SK-N-SH (cell line): ENCODE results near the gene OOSP2. TPM values are rescaled to one million over a fixed set of nuclear protein-coding genes. Genes with fewer than 3 reads are reported as not detected.
"Not testable (repeated sequence)": the region's sequence is repeated elsewhere in the genome, so short reads cannot be mapped to it uniquely, and the experiment has no call there.

Experiments used
- CTCF ChIA-PET: fragments of 300-600, 350-600 bp; formaldehyde crosslinking; extraction: SDS; loops from one replicate; lab custom pipeline; 2021; lab: Yijun Ruan, JAX
- POLR2A ChIA-PET: fragments of 350-600 bp; sonication (Branson Sonifier 250); formaldehyde crosslinking; extraction: SDS; loops from one replicate; lab custom pipeline; 2020; ENCODE audit warnings: antibody characterized with exemption, inconsistent platforms; lab: Yijun Ruan, JAX
- DNase-seq: peaks from one replicate; pipeline ENCODE4 v3.0.0; 2012
- H2AFZ ChIP-seq: fragments of 200-600 bp; sonication (generic); 2 replicates; pipeline ENCODE4 v1.8.1; 2016; ENCODE audit warnings: antibody characterized with exemption, mild to moderate bottlenecking, low read depth
- H3F3A ChIP-seq: fragments of 200-600 bp; sonication (generic); replicated peaks from 2 replicates; pipeline ENCODE3; 2016; ENCODE audit warnings: antibody characterized with exemption, mild to moderate bottlenecking; ENCODE audit not compliant: insufficient read depth
- H3K27ac ChIP-seq, 2 experiments: fragments of 200-500 bp in 1 of 2; fragments of 200-600 bp in 1 of 2; sonication (Bioruptor generic) in 1 of 2; sonication (generic), shearing (Covaris generic) in 1 of 2; 2 replicates each; pipeline versions ENCODE4 v1.5.1 to v1.6.1; 2014 to 2016; ENCODE audit warnings: low read depth in 2 of 2, inconsistent platforms in 1 of 2, low read length in 1 of 2, mild to moderate bottlenecking in 1 of 2, mixed read lengths in 1 of 2
- H3K27me3 ChIP-seq: fragments of 200-600 bp; sonication (generic), shearing (Covaris generic); 2 replicates; pipeline ENCODE4 v1.6.1; 2016; ENCODE audit warnings: mixed run types; ENCODE audit not compliant: insufficient read depth
- H3K36me3 ChIP-seq, 2 experiments: fragments of 200-500 bp in 1 of 2; fragments of 200-600 bp in 1 of 2; sonication (Bioruptor generic) in 1 of 2; sonication (generic) in 1 of 2; replicated peaks in 1 of 2; 2 replicates each; pipeline versions ENCODE3 to v1.5.1; 2014 to 2016; ENCODE audit warnings: low read length in 1 of 2, mild to moderate bottlenecking in 1 of 2; ENCODE audit not compliant: insufficient read depth in 2 of 2, control insufficient read depth in 1 of 2
- H3K4me1 ChIP-seq, 2 experiments: fragments of 200-500 bp in 1 of 2; fragments of 200-600 bp in 1 of 2; sonication (Bioruptor generic) in 1 of 2; sonication (generic), shearing (Covaris generic) in 1 of 2; 2 replicates each; pipeline versions ENCODE4 v1.5.1 to v1.6.1; 2014 to 2016; ENCODE audit warnings: low read depth in 1 of 2, low read length in 1 of 2, mixed run types in 1 of 2; ENCODE audit not compliant: insufficient read depth in 2 of 2, control insufficient read depth in 1 of 2
- H3K4me2 ChIP-seq: fragments of 200-600 bp; sonication (generic), shearing (Covaris generic); 2 replicates; pipeline ENCODE4 v1.6.1; 2017; ENCODE audit warnings: mixed run types
- H3K4me3 ChIP-seq, 2 experiments: fragments of 200-500 bp in 1 of 2; fragments of 200-600 bp in 1 of 2; sonication (Bioruptor generic) in 1 of 2; sonication (generic), shearing (Covaris generic) in 1 of 2; 2 replicates each; pipeline versions ENCODE4 v1.5.1 to v1.8.1; 2014 to 2016; ENCODE audit warnings: low read depth in 2 of 2, inconsistent platforms in 1 of 2, low read length in 1 of 2, mild to moderate bottlenecking in 1 of 2, mixed read lengths in 1 of 2, moderate library complexity in 1 of 2
- H3K79me2 ChIP-seq: fragments of 200-600 bp; sonication (generic); 2 replicates; pipeline ENCODE4 v1.8.1; 2017; ENCODE audit warnings: mild to moderate bottlenecking; ENCODE audit not compliant: insufficient read depth
- H3K9ac ChIP-seq: fragments of 200-600 bp; sonication (generic); 2 replicates; pipeline ENCODE4 v1.6.1; 2017; ENCODE audit warnings: mixed run types
- H3K9me2 ChIP-seq: fragments of 200-600 bp; sonication (generic); 2 replicates; pipeline ENCODE4 v1.6.1; 2017; ENCODE audit warnings: mixed run types
- H3K9me3 ChIP-seq: fragments of 200-600 bp; sonication (generic); 2 replicates; pipeline ENCODE4 v1.6.1; 2017; ENCODE audit warnings: mixed run types, mild to moderate bottlenecking, moderate library complexity
- H4K20me1 ChIP-seq: fragments of 200-600 bp; sonication (generic); 2 replicates; pipeline ENCODE4 v1.6.1; 2017; ENCODE audit warnings: mild to moderate bottlenecking, mixed run types; ENCODE audit not compliant: insufficient read depth
- ELF1 ChIP-seq: IDR thresholded peaks from 2 replicates; pipeline ENCODE4 v1.4.0; 2012
- FOXM1 ChIP-seq: IDR thresholded peaks from 2 replicates; pipeline ENCODE4 v1.4.0; 2012; ENCODE audit warnings: low read depth, mild to moderate bottlenecking
- JUND ChIP-seq: IDR thresholded peaks from 2 replicates; pipeline ENCODE4 v1.4.0; 2012
- RXRA ChIP-seq: IDR thresholded peaks from 2 replicates; pipeline ENCODE4 v1.4.0; 2012; ENCODE audit warnings: low read depth, mild to moderate bottlenecking, borderline replicate concordance
- YY1 ChIP-seq: IDR thresholded peaks from 2 replicates; pipeline ENCODE4 v1.4.0; 2012; ENCODE audit warnings: low read depth, mild to moderate bottlenecking
- WGBS: methylation state at CpG from one replicate; pipeline ENCODE4 v1.1.6; 2017; ENCODE audit warnings: low lambda C conversion rate; 5-methylcytosine and 5-hydroxymethylcytosine counted together
- polyA plus RNA-seq, 3 experiments: library from polyadenylated mRNA; depleted of rRNA; stranded (reverse); fragments of >200 nt; gene quantifications; 2 replicates each; pipeline ENCODE4 v1.2.3, GENCODE V29; 2012
- TF ChIP-seq, protein P1 (sequence below): IDR thresholded peaks from 2 replicates; pipeline ENCODE4 v1.4.0; 2012; ENCODE audit warnings: low read depth, borderline replicate concordance

OOSP2 gene
- polyA plus RNA-seq, 1 of the 3 experiments (the other 2 are of a cell fraction), result not detected

DNA sequence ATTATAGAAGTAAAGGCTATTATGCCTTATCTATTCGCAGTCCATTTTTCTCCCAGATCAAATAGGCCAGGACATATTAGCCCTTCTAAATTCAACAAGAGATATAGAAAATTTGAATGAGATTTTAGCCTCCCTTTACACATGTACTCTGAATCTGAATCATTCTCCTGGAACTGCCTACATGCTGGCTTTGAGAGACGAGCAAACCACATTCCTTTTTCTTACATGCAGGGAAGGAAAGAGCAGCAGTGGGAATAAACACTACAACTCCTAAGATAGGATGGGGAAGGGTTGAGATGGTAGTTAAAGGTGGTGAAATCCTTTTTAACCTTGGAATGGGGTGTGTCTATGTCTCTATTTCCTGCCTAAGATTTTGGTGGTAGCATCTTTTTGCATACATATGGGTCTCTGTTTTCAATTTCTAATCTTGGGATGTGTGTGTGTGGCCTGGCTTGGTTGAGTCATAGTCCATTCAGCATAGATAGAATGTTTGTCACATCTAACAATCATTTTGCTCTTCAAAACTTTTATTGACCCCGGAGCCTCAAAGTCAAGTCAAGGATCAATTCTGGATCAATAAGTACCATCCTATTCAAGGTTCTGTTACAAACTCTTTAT lies 11.1 kb upstream of the OOSP2 start:
- Histone ChIP-seq H3F3A (no peaks in the 10 kb centered on the region), H3K9me3 (no peaks in the 10 kb centered on the region), H3K36me3 (no peaks in the 10 kb centered on the region), H3K27ac (no peak overlapping the region), H2AFZ (no peak overlapping the region), H4K20me1 (no peaks in the 10 kb centered on the region), H3K27me3 (no peaks in the 10 kb centered on the region), H3K4me1 (no peaks in the 10 kb centered on the region), H3K9me2 (no peaks in the 10 kb centered on the region), H3K79me2 (no peaks in the 10 kb centered on the region), H3K9ac (no peak overlapping the region)
- POLR2A ChIA-PET, result no interaction called here
- 10% methylated on average over 3 of the region's 3 CpGs for WGBS
- TF ChIP-seq JUND (no peak), ELF1 (no peak), RXRA (no peak), YY1 (no peak), FOXM1 (no peak)
- TF ChIP-seq, protein P1, sequence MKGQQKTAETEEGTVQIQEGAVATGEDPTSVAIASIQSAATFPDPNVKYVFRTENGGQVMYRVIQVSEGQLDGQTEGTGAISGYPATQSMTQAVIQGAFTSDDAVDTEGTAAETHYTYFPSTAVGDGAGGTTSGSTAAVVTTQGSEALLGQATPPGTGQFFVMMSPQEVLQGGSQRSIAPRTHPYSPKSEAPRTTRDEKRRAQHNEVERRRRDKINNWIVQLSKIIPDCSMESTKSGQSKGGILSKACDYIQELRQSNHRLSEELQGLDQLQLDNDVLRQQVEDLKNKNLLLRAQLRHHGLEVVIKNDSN, result no peak
- TF ChIP-seq, all 33 proteins: peak for 0
- CTCF ChIA-PET, result no interaction called here
- no peak overlapping the region for H3K4me2 ChIP-seq
- no peak overlapping the region for H3K4me3 ChIP-seq
- no peak for DNase-seq

DNA sequence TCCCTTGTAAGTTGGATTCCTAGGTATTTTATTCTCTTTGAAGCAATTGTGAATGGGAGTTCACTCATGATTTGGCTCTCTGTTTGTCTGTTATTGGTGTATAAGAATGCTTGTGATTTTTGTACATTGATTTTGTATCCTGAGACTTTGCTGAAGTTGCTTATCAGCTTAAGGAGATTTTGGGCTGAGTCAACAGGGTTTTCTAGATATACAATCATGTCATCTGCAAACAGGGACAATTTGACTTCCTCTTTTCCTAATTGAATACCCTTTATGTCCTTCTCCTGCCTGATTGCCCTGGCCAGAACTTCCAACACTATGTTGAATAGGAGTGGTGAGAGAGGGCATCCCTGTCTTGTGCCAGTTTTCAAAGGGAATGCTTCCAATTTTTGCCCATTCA lies 10.2 kb downstream of the OOSP2 start:
- POLR2A ChIA-PET, H3K27me3 ChIP-seq, H3K4me2 ChIP-seq, H3K79me2 ChIP-seq, H3K27ac ChIP-seq, DNase-seq, CTCF ChIA-PET, H3K4me1 ChIP-seq, H4K20me1 ChIP-seq, H3K4me3 ChIP-seq, H2AFZ ChIP-seq, H3F3A ChIP-seq, H3K9ac ChIP-seq, H3K9me2 ChIP-seq, H3K9me3 ChIP-seq, H3K36me3 ChIP-seq: not testable (repeated sequence)

DNA sequence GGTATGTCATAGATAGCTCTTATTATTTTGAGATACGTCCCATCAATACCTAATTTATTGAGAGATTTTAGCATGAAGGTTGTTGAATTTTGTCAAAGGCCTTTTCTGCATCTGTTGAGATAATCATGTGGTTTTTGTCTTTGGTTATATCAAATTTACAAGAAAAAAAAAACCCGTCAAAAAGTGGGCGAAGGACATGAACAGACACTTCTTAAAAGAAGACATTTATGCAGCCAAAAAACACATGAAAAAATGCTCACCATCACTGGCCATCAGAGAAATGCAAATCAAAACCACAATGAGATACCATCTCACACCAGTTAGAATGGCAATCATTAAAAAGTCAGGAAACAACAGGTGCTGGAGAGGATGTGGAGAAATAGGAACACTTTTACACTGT lies 10.6 kb downstream of the OOSP2 start:
- H3K9ac ChIP-seq, POLR2A ChIA-PET, H3F3A ChIP-seq, H3K36me3 ChIP-seq, H3K9me3 ChIP-seq, DNase-seq, H3K27me3 ChIP-seq, H3K27ac ChIP-seq, H3K9me2 ChIP-seq, H3K79me2 ChIP-seq, H4K20me1 ChIP-seq, H3K4me3 ChIP-seq, H3K4me2 ChIP-seq, H3K4me1 ChIP-seq, H2AFZ ChIP-seq, CTCF ChIA-PET: not testable (repeated sequence)
- WGBS, result 30% methylated on average over 3 of the region's 3 CpGs
